ENCODE data around the gene NOX3. TPM values are rescaled to one million over a fixed set of nuclear protein-coding genes. Genes with fewer than 3 reads are reported as not detected.

The NOX3 gene
- total and polyA plus RNA-seq, 2 of the 8 experiments (the other 6 are each of a cell fraction or from before 2014, with no cell fraction given) = not detected

- Histone ChIP-seq H2BK5ac (ENCODE audit: low read depth, low read length) (no peak overlapping the region), H3K14ac (ENCODE audit: insufficient read length) (no peak overlapping the region), H3K4ac (replicated peaks; ENCODE audit: insufficient read length, low read depth, low read length) (no peak overlapping the region), H3K9ac (replicated peaks in 1 of 4; ENCODE audit: extremely low read depth in 1 of 4, low read depth in 3 of 4, low read length in 3 of 4) (peak overlapping the region in 1 of 4 experiments; percentile 49; a peak in 1 of 7 replicates), H3K23me2 (ENCODE audit: low read depth, low read length) (no peaks in the 10 kb centered on the region), H3K18ac (ENCODE audit: extremely low read depth, low read length) (no peak overlapping the region), H4K8ac (ENCODE audit: extremely low read depth, insufficient read depth, low read length) (no peak overlapping the region), H3K27ac (ENCODE audit: low read depth, low read length) (no peak overlapping the region), H3K4me2 (ENCODE audit: insufficient read depth in 1 of 2, low read depth in 2 of 2, low read length in 2 of 2) (no peak overlapping the region), H2AFZ (ENCODE audit: low read length) (no peak overlapping the region; the same call in 1 of the 2 replicates), H2BK120ac (replicated peaks; ENCODE audit: low read depth, low read length) (no peak overlapping the region), H3K79me2 (ENCODE audit: control insufficient read depth in 1 of 2, insufficient read depth in 2 of 2, low read length in 2 of 2) (no peaks in the 10 kb centered on the region), H2AK5ac (ENCODE audit: low read depth, low read length) (no peak overlapping the region), H3K79me1 (ENCODE audit: low read depth, low read length) (no peaks in the 10 kb centered on the region), H3K56ac (replicated peaks; ENCODE audit: insufficient read length, low read depth, low read length) (no peak overlapping the region), H3K27me3 (replicated peaks in 1 of 4; ENCODE audit: control insufficient read depth in 3 of 4, extremely low read depth in 1 of 4, insufficient read depth in 3 of 4, low read length in 3 of 4) (no peaks in the 10 kb centered on the region), H3K36me3 (ENCODE audit: control insufficient read depth in 2 of 4, insufficient read depth in 4 of 4, low read length in 3 of 4) (no peaks in the 10 kb centered on the region), H2BK20ac (ENCODE audit: low read length) (no peak overlapping the region), H4K20me1 (replicated peaks in 1 of 2; ENCODE audit: control insufficient read depth in 1 of 2, insufficient read depth in 2 of 2, low read length in 2 of 2) (no peaks in the 10 kb centered on the region), H4K5ac (ENCODE audit: insufficient read length, low read depth, low read length) (no peak overlapping the region), H3K4me1 (replicated peaks in 1 of 4; ENCODE audit: control insufficient read depth in 3 of 4, insufficient read depth in 4 of 4, low read length in 3 of 4) (no peaks in the 10 kb centered on the region; a peak in 1 of 7 replicates), H2BK15ac (ENCODE audit: low read length) (no peak overlapping the region), H3K4me3 (ENCODE audit: extremely low read depth in 1 of 4, insufficient read depth in 2 of 4, low read depth in 3 of 4, low read length in 4 of 4) (no peak overlapping the region), H3K23ac (ENCODE audit: insufficient read length) (no peak overlapping the region), H2BK12ac (ENCODE audit: low read depth, low read length) (no peak overlapping the region), H3K9me3 (ENCODE audit: insufficient read depth in 2 of 2, low read depth in 1 of 2, low read length in 1 of 2) (peaks cover 0 to 3% of the 10 kb centered on the region in 2 experiments; a peak in 1 of 4 replicates), H4K91ac (replicated peaks; ENCODE audit: insufficient read length, low read length) (no peak overlapping the region)
- CTCF ChIA-PET (ENCODE audit: partially characterized antibody) = interaction anchor here (1.4 to 5.6 kb wide), 3 partner anchors 83 to 153 kb away, joined by 3 to 30 read pairs (median 6); no protein-coding TSS in a partner anchor
- WGBS, 2 experiments (ENCODE audit: extremely low coverage in 1 of 2, insufficient coverage in 1 of 2, insufficient read length in 1 of 2, insufficient replicate concordance in 2 of 2, low coverage in 1 of 2, low lambda C conversion rate in 2 of 2, missing lambda C conversion rate in 1 of 2) = 100% methylated on average over 2 of the region's 3 CpGs; no CpG with 5 or more reads in 1 of the 2 experiments
- FAIRE-seq (no peak), DNase-seq (ENCODE audit: low read depth in 1 of 2, low spot score in 2 of 2) (no peak)
- no peak for TF ChIP-seq CHD1 (IDR thresholded peaks at IDR 0.05; ENCODE audit: low read depth, low read length)
- TF ChIP-seq RAD21 (IDR thresholded peaks at IDR 0.05 in 1 of 2, conservative IDR thresholded peaks at IDR 0.05 in 1 of 2; ENCODE audit: low read depth in 2 of 2, low read length in 2 of 2) = no peak
- no peak for TF ChIP-seq JUN (IDR thresholded peaks at IDR 0.05; ENCODE audit: low read depth, low read length)
- no peak for TF ChIP-seq RNF2 (IDR thresholded peaks at IDR 0.05; ENCODE audit: borderline replicate concordance, low read depth, low read length, missing control alignments, poor library complexity, severe bottlenecking)
- POLR2A ChIA-PET (ENCODE audit: partially characterized antibody) = no interaction called here
Observed at GRCh38 chr6:155493026-155493693, 37.5 kb upstream of the NOX3 start.
